Cardiac fibroblast (primary cell): Measurements from ENCODE around the gene C7orf25.

Experiments
- DNase-seq, 2 donors: peaks; one replicate each; pipeline versions ENCODE4 v3.0.0 to v3.0.0-alpha.2; 2010; ENCODE audit warnings: low read depth in 2 of 2
- H3K4me3 ChIP-seq, 2 donors: replicated peaks in 1 of 2; 1 replicate in 1 of 2; 2 replicates in 1 of 2; pipeline ENCODE4 v1.5.1; 2011; ENCODE audit warnings: low read depth in 2 of 2, low read length in 2 of 2, mild to moderate bottlenecking in 2 of 2, moderate library complexity in 1 of 2
- TF ChIP-seq, protein P1 (sequence below): IDR thresholded peaks from one replicate; pipeline ENCODE4 v1.5.1; 2011; ENCODE audit warnings: low read depth, mild to moderate bottlenecking, low read length, inconsistent platforms

C7orf25 gene

DNA sequence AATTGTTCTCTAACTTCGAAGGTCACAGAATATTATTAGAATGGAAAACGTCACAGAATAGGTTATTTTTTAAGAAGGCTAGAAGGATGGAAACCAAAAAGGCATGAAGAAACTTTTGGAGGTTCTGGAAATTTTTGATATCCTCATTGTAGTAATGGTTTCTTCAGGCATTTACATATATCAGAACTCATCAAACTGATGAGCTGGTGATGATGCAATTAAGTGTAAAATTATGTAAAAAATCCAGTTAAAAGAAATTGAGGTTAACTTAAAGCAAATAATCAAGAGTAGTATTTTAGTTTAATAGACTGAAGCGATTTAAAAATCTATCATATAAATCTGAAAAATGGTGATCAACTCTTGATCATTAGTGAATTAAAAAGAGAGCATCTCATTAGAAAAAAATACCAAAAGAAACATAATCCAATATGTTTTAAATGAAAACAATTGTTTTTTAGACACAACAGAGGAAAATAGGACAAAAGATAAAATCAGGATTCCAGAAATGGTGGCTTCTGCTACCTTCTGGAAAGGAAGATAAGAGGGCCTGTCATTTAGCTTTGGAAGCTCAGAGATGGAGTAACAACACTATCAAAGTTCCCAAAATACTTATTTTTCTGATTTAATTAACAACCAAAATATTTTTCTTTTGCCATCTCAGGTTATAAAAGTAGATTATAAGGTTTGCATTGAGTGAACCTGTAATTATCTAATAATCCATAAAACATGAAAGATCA, 10.3 kb upstream of the C7orf25 start:
- TF ChIP-seq, protein P1, sequence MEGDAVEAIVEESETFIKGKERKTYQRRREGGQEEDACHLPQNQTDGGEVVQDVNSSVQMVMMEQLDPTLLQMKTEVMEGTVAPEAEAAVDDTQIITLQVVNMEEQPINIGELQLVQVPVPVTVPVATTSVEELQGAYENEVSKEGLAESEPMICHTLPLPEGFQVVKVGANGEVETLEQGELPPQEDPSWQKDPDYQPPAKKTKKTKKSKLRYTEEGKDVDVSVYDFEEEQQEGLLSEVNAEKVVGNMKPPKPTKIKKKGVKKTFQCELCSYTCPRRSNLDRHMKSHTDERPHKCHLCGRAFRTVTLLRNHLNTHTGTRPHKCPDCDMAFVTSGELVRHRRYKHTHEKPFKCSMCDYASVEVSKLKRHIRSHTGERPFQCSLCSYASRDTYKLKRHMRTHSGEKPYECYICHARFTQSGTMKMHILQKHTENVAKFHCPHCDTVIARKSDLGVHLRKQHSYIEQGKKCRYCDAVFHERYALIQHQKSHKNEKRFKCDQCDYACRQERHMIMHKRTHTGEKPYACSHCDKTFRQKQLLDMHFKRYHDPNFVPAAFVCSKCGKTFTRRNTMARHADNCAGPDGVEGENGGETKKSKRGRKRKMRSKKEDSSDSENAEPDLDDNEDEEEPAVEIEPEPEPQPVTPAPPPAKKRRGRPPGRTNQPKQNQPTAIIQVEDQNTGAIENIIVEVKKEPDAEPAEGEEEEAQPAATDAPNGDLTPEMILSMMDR = no peak
- H3K4me3 ChIP-seq = no peak overlapping the region
- DNase-seq = no peak

DNA sequence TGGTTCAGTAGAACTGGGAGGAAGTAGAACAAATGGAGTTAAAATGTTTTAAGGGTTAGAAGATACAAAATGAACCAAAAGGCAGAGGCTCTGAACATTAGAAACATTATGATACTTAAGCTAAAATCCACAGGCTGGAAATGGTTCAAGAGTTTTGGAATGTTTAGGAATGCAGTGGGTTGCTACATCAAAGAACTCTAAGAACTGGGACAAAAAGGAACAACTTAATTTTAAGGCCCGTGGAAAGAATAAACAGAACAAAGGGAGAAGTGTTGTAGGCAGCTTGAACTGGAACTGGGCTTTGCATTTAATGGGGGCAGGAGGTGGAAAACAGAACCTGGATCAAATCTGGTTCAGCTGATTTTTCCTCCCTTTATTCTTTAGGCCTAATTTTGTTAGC, 3.5 kb upstream of the C7orf25 start:
- peak; percentile 36 to 76 for DNase-seq
- TF ChIP-seq, protein P1 = no peak
- H3K4me3 ChIP-seq = no peak overlapping the region

DNA sequence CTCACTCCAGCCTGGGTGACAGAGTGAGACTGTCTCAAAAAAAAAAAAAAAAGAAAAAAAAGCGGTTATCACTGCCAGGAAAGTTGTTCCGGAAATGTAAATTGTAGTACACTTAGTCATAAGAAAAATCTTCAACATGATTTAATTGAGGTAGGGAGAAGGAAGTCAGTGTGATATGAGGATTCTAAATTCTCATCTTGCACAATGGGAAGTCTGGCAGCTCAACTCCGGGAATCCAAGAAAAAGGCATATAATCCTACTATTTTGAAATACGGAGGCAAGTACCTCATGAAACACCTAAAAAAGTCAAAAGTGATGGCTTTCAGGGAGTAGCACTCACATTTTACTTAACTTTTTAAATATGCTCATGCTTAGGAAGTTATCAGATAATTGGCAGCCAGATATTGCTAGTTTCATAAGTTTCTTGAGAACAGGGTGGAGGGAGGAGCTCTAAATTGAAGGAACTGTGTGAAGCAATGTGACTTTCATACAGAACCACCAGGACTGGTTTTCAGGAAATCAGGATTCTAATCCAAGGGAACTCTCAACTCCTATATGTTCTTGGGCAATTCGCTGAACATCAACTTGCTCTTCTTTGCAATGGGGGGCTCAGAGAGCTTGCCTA, 2.7 kb upstream of the C7orf25 start:
- TF ChIP-seq, protein P1 = no peak
- peak; percentile 76 to 92 for DNase-seq
- no peak overlapping the region for H3K4me3 ChIP-seq

DNA sequence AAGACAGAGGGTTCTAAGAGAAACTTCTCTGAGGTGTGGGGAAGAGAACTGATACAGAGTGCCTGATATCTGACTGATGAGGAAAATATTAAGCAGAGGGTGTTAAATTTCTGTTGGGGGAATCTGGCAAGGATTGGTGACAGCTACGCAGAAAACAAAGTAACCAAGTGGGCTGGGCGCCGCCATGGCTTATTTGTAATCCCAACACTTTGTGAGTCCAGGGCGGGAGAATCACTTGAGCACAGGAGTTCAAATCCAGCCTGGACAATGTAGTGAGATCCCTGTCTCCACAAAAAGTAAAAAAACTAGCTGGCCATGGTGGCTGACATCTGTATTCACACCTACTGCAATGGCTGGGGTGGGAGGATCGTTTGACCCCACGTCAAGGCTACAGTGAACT, 2.1 kb upstream of the C7orf25 start:
- no peak overlapping the region for H3K4me3 ChIP-seq
- TF ChIP-seq, protein P1 = no peak
- DNase-seq = peak in 1 of 2 donors; percentile 60

DNA sequence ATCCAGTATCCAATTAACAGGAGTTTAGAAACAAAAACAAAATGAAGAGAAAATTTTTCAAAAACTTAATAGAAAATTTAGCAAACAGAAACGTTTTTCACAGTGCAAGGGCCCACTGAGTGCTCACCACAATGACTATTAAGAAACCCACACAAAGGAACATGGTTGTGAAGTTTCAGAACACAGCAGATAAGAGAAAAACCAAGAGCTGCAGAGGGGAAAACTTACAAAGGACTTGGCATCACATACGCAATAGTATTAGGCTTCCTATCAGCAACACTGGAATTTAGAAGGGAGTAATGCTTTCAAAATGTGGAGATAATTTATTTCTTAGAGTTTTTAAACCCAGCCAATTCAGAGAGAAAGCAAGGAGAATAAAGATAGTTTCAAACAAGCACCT, 1.7 kb upstream of the C7orf25 start:
- TF ChIP-seq, protein P1 = no peak

DNA sequence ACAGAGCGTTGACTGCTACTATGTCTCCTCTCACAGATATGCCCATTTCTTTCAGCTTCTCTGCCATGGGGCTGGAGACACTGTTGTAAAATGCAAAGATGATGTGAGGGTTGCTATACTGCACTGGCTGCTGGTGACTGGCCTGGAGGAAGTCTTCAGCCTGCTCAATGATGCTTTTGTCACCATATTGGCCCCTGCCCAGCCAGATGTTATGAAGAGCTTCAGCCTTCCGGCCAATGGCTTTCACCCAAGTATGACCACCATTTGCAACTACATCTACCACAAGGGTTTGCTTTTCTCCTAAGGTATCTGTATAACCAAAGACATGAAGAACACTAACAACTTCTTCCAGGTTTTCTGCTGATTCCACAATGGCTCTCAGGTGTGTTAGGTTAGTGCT, 1.6 kb downstream of the C7orf25 start:
- DNase-seq = no peak
- no peak overlapping the region for H3K4me3 ChIP-seq
- TF ChIP-seq, protein P1 = no peak

More for the DNA sequence above, 1.7 kb upstream of the C7orf25 start:
- H3K4me3 ChIP-seq = no peak overlapping the region
- DNase-seq = peak; percentile 54 to 94
